ENCODE results near the gene CELSR2. TPM values are rescaled to one million over a fixed set of nuclear protein-coding genes. Genes with fewer than 3 reads are reported as not detected.

The CELSR2 gene
- total RNA-seq, 2 experiments from 2014 or later = 2.7 to 3.1 TPM

DNA sequence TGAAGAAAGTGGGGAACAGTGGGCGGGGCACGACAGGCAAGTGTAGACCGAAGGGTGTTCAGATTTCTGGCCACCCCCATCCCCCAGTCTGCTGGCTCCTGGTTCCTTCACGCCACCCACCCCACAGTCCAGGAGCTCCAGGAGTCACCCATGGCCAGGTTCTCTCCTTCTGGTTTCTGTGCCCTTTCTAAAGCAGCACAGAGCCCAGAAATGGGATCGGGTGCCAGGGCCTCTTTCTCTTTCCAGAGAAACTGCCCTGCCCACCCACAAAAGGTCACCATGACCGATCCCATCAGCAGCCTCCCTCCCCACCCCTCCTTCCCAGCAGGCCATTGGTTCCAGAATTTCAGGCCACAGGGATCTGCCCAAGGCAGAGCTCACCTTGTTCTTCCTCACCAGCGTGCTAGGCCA, 3.2 kb upstream of the CELSR2 start:
- POLR2A ChIA-PET = interaction anchor here (2.4 kb wide), 1 partner anchor 11 kb away, joined by 6 read pairs; no protein-coding TSS in a partner anchor

DNA sequence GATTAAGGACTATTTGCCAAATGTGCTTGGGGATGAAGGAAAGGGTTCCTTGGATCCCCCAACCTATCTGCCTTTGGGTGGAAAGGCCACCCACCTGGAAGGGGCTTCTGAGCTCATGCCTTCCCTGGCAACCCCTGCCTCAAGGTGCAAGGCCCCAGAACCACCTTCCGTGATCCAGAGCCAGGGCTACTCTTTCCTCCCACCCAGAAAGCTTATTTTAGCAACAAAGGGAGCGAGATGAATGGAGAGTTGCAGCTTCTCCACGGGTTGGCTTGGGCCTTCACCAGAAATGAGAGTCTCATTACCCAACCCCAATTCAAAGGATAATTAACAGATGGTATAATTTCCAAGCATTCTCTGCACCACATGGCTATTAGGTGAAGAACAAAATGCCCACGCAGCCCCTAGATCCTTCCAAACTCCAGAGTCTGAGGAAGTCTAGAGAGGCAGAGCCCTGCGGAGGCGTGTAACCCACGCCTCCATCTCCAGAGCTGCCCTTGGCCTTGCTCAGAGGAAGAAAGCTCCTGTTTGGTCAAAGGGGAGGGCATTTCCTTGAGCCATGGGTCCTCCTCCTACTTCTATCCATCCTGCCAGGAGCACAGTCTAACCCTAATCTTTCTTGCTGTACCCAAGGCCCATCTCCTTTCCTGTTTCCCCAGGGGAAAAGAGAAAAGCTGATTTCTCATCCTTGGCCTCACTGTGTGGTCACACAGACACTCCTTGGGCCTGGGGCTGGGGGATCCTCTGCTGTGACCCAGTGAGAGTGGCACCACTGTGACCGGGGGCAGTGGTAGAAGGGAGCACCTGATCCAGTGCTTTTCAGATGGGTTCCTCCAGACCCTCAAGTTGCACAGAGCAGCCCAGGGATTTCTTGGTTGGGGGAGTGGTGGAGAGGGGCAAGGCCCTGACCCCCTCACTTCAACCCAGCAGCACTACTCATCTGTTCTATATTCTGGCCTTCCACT, 1.7 kb upstream of the CELSR2 start:
- POLR2A ChIA-PET = interaction anchor here (1.0 to 2.4 kb wide), 3 partner anchors 10 to 34 kb away, joined by 3 to 6 read pairs (median 6); partner anchors contain the start of gene SARS1
- no peaks in the 10 kb centered on the region for H3K27me3 Mint-ChIP-seq
- CTCF ChIA-PET = interaction anchor here (0.7 to 3.8 kb wide), 6 partner anchors 9 to 285 kb away, joined by 3 to 15 read pairs (median 4); partner anchors contain the start of gene SORT1
- no peaks in the 10 kb centered on the region for H3K36me3 Mint-ChIP-seq (ENCODE audit: low read depth)
- intact Hi-C loops (cut with micrococcal nuclease) = no loop called here
- no peak overlapping the region for H3K4me3 Mint-ChIP-seq
- H3K4me1 Mint-ChIP-seq (ENCODE audit: low read depth) = peaks cover 9% of the 10 kb centered on the region
- H3K9me3 Mint-ChIP-seq = no peaks in the 10 kb centered on the region
- ATAC-seq = no peak
- TF ChIP-seq, protein P1, sequence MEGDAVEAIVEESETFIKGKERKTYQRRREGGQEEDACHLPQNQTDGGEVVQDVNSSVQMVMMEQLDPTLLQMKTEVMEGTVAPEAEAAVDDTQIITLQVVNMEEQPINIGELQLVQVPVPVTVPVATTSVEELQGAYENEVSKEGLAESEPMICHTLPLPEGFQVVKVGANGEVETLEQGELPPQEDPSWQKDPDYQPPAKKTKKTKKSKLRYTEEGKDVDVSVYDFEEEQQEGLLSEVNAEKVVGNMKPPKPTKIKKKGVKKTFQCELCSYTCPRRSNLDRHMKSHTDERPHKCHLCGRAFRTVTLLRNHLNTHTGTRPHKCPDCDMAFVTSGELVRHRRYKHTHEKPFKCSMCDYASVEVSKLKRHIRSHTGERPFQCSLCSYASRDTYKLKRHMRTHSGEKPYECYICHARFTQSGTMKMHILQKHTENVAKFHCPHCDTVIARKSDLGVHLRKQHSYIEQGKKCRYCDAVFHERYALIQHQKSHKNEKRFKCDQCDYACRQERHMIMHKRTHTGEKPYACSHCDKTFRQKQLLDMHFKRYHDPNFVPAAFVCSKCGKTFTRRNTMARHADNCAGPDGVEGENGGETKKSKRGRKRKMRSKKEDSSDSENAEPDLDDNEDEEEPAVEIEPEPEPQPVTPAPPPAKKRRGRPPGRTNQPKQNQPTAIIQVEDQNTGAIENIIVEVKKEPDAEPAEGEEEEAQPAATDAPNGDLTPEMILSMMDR (IDR thresholded peaks at IDR 0.05) = no peak
- H3K27ac Mint-ChIP-seq = no peak overlapping the region
- no peak for DNase-seq

More for the DNA sequence above, 3.2 kb upstream of the CELSR2 start:
- peaks cover 3% of the 10 kb centered on the region for H3K27me3 Mint-ChIP-seq
- H3K4me3 Mint-ChIP-seq = no peak overlapping the region
- no peaks in the 10 kb centered on the region for H3K36me3 Mint-ChIP-seq (ENCODE audit: low read depth)
- DNase-seq = no peak
- CTCF ChIA-PET = interaction anchor here (1.1 to 3.8 kb wide), 2 partner anchors 153 to 286 kb away, joined by 3 to 15 read pairs; partner anchors contain the start of gene SORT1
- no peaks in the 10 kb centered on the region for H3K9me3 Mint-ChIP-seq
- intact Hi-C loops (cut with micrococcal nuclease) = no loop called here
- no peak overlapping the region for H3K27ac Mint-ChIP-seq
- peaks cover 18% of the 10 kb centered on the region for H3K4me1 Mint-ChIP-seq (ENCODE audit: low read depth)
- ATAC-seq = no peak
- TF ChIP-seq, protein P1 (IDR thresholded peaks at IDR 0.05) = no peak

DNA sequence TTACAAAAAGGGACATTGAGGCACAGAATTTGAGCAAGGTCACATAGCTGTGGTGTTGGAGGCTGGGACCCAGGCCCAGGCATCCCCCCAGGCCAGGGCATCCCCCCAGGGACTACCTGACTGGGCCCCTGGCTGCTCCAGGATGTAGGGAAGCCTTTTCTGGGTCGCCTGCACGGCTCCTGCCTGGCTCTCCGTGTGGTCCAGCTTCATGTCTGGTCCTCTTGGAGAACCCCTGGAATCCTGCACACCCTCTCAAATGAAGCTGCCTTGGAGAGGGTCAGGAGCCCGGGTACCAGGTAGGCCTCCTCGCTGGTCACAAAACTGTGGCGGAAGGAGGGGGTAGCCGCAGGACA, 919 bp upstream of the CELSR2 start:
- Mint-ChIP-seq H3K4me3 (no peak overlapping the region), H3K27ac (no peak overlapping the region), H3K27me3 (no peaks in the 10 kb centered on the region), H3K9me3 (no peaks in the 10 kb centered on the region), H3K4me1 (ENCODE audit: low read depth) (peaks cover 9% of the 10 kb centered on the region), H3K36me3 (ENCODE audit: low read depth) (no peaks in the 10 kb centered on the region)
- CTCF ChIA-PET = interaction anchor here (0.7 to 1.0 kb wide), 2 partner anchors 151 to 172 kb away, joined by 4 read pairs; no protein-coding TSS in a partner anchor
- no peak for DNase-seq
- ATAC-seq = no peak
- TF ChIP-seq, protein P1 (IDR thresholded peaks at IDR 0.05) = no peak
- POLR2A ChIA-PET = interaction anchor here (1.0 to 1.9 kb wide), 2 partner anchors 17 to 34 kb away, joined by 3 to 6 read pairs; partner anchors contain the start of gene SARS1
- intact Hi-C loops (cut with micrococcal nuclease) = no loop called here

DNA sequence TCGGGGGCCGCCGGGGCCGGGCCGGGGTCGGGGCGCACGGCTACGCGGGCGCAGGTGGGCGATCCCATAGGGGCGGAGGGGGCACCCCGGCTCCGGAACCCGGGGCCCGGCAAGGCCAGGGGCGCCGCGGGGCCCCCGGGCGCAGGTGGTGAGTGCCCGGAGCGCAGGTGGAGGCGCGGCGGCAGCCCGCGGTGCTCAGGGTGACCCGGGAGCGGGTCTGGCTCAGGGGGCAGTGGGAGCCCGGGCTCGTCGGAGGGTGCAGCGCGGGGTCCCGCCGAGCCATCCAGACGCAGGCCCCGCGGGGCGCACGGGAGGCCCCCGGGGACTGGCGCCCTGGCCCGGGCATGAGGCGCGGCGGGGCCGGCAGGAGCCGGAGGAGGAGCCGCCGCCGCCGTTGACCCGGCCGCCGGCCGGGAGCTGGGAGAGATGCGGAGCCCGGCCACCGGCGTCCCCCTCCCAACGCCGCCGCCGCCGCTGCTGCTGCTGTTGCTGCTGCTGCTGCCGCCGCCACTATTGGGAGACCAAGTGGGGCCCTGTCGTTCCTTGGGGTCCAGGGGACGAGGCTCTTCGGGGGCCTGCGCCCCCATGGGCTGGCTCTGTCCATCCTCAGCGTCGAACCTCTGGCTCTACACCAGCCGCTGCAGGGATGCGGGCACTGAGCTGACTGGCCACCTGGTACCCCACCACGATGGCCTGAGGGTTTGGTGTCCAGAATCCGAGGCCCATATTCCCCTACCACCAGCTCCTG, 489 bp downstream of the CELSR2 start:
- DNase-seq (no peak), ATAC-seq (peak; percentile 42)
- no peaks in the 10 kb centered on the region for H3K36me3 Mint-ChIP-seq (ENCODE audit: low read depth)
- intact Hi-C loops (cut with micrococcal nuclease) = no loop called here
- H3K27me3 Mint-ChIP-seq = no peaks in the 10 kb centered on the region
- H3K4me1 Mint-ChIP-seq (ENCODE audit: low read depth) = peaks cover 9% of the 10 kb centered on the region
- H3K4me3 Mint-ChIP-seq = peak overlapping the region; percentile 58
- TF ChIP-seq, protein P1 (IDR thresholded peaks at IDR 0.05) = no peak
- no peaks in the 10 kb centered on the region for H3K9me3 Mint-ChIP-seq
- CTCF ChIA-PET = interaction anchor here (0.7 to 1.8 kb wide), 6 partner anchors 12 to 283 kb away, joined by 3 to 6 read pairs (median 4); no protein-coding TSS in a partner anchor
- no peak overlapping the region for H3K27ac Mint-ChIP-seq
- POLR2A ChIA-PET = interaction anchor here (0.7 kb wide), 1 partner anchor 146 kb away, joined by 3 read pairs; no protein-coding TSS in a partner anchor

All from activated CD8-positive, alpha-beta T cell treated with anti-CD3 and anti-CD28 coated beads for 36 hours (primary cell).